Head of caudate nucleus (tissue), 42 donors: ENCODE data around the gene ERMP1.

ENCODE experiments used
- DNase-seq, 42 donors: peaks; one replicate each; pipeline versions ENCODE4 v3.0.0 to v3.0.0-alpha.2; 2020 to 2021; ENCODE audit warnings: mixed read lengths in 7 of 42
- intact Hi-C: fragments of 100-400 bp; cut with DNase I; formaldehyde crosslinking; loops from one replicate; pipeline ENCODE4 v1.15.0; 2022

ERMP1 gene

GRCh38 chr9:5863092-5863746 is 30.3 kb upstream of the ERMP1 start:
- no peak for DNase-seq
- intact Hi-C loops: no loop called here

- intact Hi-C loops: no loop called here
- no peak for DNase-seq
These were observed 25.9 kb upstream of the ERMP1 start for GRCh38 chr9:5858833-5859232.

- DNase-seq: no peak
- intact Hi-C loops: no loop called here
These were observed 25.0 kb upstream of the ERMP1 start for GRCh38 chr9:5857928-5858327.

GRCh38 chr9:5854063-5854790 is 21.3 kb upstream of the ERMP1 start:
- intact Hi-C loops: no loop called here
- no peak for DNase-seq

GRCh38 chr9:5853617-5854016 is 20.7 kb upstream of the ERMP1 start:
- DNase-seq: no peak
- intact Hi-C loops: no loop called here

DNA sequence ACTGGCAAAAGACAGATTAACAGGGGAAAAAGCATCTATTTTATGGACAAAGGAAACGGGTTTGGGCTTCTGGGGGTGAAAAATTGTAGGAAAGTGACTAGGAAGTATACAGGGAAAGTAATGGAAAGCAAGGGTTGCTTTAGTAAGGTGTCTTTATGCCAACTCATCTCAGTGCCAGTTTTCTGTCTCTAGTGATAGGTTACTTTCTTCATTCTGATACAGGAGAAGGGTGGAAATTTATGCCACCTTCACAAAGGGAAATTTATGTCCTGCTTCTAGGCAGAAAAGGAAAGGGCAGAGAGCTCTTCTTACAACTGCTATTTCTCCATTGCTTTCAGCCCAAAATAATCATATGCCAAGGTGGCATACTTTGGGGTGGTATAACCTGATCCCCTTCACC is 20.1 kb upstream of the ERMP1 start:
- DNase-seq: no peak
- intact Hi-C loops: no loop called here

- intact Hi-C loops: no loop called here
These were observed 18.5 kb upstream of the ERMP1 start for GRCh38 chr9:5851445-5851844.

DNA sequence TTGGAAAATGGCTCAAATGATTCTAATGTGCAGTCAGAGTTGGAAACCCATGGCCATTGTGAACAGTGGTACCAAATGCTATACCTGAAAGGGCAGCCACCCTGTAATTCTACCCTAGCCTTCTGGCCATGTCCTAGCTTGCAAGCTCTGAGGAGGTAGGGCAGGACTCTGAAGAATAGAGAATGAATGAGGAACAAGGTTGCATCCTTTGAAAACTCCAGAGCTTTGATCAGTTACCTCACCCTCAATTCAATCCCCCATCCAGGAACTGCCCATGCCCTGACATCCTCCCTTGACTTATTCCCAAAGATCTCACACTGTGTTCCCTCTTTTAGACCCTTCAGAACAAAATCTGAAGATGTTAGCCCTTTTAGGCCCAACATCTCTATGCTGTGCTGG is 17.8 kb upstream of the ERMP1 start:
- no peak for DNase-seq
- intact Hi-C loops: no loop called here

More at GRCh38 chr9:5851445-5851844, 18.5 kb upstream of the ERMP1 start:
- DNase-seq: no peak

DNA sequence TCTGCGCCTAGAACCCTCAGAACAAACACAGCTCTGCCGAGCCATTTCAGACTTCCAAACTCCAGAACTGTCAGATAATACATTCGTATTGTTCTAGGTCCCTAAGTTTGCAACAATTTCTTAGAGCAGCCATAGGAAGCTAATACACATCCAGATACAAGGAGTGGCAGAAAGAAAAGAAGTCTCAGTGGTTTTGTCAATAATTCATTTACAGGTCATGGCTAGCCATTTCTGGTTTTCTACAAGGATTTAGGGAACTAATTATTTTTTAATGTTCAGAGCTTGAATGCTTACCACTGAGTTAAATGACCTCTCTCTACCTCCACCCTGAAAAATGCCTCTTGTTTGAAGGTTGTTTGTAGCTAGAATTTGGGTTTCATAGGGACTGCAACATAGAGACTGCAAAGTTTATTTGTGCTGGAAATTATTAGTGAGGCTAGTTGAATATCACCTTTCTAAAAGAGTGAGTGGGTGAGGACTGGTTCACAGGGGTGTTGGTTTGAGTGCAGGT is 15.5 kb upstream of the ERMP1 start:
- intact Hi-C loops: no loop called here
- DNase-seq: no peak

DNA sequence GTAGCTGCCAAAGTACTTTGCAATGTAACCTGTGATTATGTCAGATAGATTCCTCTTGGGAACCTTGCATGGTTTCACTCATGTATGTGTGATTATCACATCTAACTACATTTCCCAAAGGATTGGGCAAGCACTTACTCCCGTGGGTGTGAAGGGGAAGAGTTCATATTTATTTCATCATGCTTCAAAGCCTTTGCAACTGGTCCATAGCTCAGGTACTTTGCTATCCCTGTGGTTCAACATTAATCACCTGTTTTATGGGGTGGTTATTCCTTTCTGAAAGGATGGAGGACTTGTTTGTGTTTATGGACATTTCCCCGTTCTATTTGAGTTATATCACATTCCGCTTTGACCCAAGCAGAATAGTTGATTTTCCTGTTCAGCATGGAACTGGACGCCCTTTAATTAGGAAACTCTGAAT is 13.6 kb upstream of the ERMP1 start:
- DNase-seq: no peak
- intact Hi-C loops: no loop called here

GRCh38 chr9:5846096-5846495 is 13.2 kb upstream of the ERMP1 start:
- intact Hi-C loops: no loop called here
- no peak for DNase-seq

DNA sequence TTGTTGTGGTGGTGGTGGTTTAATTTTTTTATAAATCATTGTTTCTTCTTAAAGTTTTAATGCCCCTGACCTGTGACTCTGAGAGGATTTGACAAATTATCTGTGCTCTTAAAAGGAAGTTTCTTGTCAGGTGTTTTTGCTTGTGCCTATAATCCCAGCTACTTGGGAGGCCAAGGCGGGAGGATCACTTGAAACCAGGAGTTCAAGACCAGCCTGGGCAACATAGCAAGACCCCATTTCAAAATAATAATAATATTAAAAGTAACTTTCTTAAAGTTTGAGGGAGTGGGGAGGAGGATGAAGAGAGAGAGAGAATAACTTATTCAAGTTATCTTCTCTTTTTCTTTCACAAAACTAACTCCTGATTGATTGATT is 12.2 kb upstream of the ERMP1 start:
- intact Hi-C loops: no loop called here
- DNase-seq: no peak

- DNase-seq: no peak
- intact Hi-C loops: no loop called here
These were observed 11.0 kb upstream of the ERMP1 start for GRCh38 chr9:5843794-5844471.

DNA sequence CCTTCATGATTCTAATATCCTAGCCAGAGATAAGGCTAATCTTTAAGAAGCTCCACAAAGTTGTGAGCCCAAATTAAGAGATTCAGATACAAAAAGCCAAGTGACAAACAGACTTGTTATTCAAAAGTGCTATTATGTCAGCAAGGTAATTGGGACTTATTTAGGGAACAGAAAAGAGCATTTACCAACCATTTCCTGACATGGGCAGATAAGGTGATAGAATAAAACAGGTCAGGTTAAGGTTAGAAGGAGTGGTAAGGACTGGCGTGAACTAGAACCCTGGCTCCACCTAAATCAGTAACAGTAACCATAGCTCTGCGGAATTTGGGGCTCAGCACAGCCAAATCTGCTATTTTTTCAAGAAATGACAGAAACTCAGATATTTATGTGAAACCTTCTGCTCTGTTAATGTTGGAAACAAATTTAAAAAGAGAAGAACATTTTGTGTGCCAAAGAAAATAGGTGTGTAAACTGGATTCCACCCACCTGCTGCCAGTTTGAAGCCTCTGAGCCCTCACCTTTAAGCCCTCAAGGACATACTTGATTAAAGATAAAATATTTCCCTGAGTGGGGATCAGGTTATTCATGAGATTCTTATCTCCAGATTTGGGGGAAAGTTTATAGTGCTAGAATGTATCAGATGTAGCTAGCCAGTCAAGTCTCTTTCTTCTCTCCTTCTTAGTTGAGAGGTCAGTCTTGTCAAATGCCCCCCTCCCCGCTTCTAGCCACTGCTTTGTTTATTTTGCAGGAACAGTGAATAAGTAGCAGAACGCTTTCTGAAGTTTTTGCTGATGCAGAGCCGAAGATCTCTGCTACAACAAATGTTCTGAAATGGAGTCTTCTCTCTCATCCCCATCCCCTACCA is 10.2 kb upstream of the ERMP1 start:
- intact Hi-C loops: no loop called here
- DNase-seq: no peak

GRCh38 chr9:5841771-5842573 is 9.1 kb upstream of the ERMP1 start:
- no peak for DNase-seq
- intact Hi-C loops: no loop called here

DNA sequence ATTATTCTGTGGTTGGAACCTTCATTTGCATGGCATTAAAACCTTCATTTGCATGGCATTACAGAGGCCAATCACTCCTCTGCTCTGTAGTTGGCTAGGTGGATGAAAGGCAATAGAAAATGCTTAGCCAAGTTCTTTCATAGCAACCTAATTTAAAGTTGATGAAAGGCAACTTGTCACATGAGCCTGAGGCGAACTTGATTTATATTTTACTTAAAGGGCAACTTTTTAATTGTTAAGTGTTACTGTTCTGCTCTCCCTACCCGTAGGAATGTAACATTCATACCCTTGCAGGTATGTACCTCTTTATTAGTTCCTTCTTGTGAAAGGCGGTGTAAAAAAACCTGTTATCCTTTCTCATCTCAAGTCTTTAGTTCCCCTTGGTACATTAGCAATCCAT is 7.9 kb upstream of the ERMP1 start:
- intact Hi-C loops: no loop called here
- no peak for DNase-seq

GRCh38 chr9:5839572-5839902 is 6.6 kb upstream of the ERMP1 start:
- DNase-seq: no peak
- intact Hi-C loops: loop anchor here (10.0 kb wide), 2 partner anchors 175 to 205 kb away; partner anchors contain the start of gene RANBP6

- DNase-seq: no peak
These were observed 6.1 kb upstream of the ERMP1 start for GRCh38 chr9:5838884-5839571.

More at GRCh38 chr9:5838884-5839571, 6.1 kb upstream of the ERMP1 start:
- intact Hi-C loops: loop anchor here (10.0 kb wide), 2 partner anchors 176 to 204 kb away; partner anchors contain the start of gene RANBP6
